Stimulated activated CD4-positive, alpha-beta T cell treated with anti-CD3 and anti-CD28 coated beads, TNF-alpha, amount 100 ng/mL, for 4 hours (primary cell): ENCODE results near the gene SLC2A4.
"Not testable (repeated sequence)": the region's sequence is repeated elsewhere in the genome, so short reads cannot be mapped to it uniquely, and the experiment has no call there.

Experiments used
- DNase-seq, 3 experiments: peaks; one replicate each; pipeline ENCODE4 v3.0.0-alpha.2; 2020; ENCODE audit warnings: low read depth in 3 of 3

The SLC2A4 gene

DNA sequence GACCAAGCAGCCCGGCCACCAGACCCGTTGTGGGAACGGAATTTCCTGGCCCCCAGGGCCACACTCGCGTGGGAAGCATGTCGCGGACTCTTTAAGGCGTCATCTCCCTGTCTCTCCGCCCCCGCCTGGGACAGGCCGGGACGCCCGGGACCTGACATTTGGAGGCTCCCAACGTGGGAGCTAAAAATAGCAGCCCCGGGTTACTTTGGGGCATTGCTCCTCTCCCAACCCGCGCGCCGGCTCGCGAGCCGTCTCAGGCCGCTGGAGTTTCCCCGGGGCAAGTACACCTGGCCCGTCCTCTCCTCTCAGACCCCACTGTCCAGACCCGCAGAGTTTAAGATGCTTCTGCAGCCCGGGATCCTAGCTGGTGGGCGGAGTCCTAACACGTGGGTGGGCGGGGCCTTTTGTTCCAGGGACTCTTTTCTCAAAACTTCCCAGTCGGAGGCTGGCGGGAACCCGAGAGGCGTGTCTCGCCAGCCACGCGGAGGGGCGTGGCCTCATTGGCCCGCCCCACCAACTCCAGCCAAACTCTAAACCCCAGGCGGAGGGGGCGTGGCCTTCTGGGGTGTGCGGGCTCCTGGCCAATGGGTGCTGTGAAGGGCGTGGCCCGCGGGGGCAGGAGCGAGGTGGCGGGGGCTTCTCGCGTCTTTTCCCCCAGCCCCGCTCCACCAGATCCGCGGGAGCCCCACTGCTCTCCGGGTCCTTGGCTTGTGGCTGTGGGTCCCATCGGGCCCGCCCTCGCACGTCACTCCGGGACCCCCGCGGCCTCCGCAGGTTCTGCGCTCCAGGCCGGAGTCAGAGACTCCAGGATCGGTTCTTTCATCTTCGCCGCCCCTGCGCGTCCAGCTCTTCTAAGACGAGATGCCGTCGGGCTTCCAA lies at the start of gene SLC2A4:
Gene SLC2A4 (plus strand): TSS at position 645 of the 879 bp plus-strand sequence. CDS start 217 bp downstream, at position 862.
- peak; percentile 81 to 85 (median 82) for DNase-seq

DNA sequence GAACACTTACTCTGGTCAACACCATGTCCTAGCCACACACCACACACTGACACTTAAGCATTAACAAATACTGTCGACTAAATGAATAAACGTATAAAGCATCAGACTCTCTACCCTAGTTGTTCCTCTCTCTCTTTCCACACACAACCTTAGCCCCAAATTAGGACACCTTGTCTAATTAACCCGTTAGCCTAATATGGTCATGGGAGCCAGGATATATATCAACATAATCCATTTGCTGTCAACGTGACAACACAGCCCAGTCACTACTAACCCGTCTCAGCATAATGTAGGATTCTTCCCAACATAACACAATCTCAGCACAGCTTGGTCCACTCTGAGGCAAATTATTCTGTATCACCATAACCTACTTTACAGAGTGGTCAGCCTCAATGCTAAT lies 49.4 kb upstream of the SLC2A4 start:
- DNase-seq: no peak

DNA sequence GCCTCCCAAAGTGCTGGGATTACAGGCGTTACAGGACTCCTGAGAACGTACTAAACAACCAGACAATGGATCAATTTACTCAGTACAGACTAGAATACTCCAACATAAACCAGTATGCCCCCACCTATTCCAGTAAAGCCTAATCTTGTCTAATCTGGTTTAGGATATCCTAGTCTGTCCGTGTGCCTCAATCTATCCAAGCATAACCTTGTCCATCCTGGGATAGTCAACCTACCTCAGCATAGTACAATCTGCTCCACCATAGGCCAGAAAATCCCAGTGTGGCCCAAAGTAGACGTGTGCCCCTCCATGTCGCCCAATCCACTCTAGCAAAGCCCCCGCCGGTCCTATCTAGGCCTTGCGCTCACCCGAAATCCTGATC lies 47.8 kb upstream of the SLC2A4 start:
- no peak for DNase-seq

DNA sequence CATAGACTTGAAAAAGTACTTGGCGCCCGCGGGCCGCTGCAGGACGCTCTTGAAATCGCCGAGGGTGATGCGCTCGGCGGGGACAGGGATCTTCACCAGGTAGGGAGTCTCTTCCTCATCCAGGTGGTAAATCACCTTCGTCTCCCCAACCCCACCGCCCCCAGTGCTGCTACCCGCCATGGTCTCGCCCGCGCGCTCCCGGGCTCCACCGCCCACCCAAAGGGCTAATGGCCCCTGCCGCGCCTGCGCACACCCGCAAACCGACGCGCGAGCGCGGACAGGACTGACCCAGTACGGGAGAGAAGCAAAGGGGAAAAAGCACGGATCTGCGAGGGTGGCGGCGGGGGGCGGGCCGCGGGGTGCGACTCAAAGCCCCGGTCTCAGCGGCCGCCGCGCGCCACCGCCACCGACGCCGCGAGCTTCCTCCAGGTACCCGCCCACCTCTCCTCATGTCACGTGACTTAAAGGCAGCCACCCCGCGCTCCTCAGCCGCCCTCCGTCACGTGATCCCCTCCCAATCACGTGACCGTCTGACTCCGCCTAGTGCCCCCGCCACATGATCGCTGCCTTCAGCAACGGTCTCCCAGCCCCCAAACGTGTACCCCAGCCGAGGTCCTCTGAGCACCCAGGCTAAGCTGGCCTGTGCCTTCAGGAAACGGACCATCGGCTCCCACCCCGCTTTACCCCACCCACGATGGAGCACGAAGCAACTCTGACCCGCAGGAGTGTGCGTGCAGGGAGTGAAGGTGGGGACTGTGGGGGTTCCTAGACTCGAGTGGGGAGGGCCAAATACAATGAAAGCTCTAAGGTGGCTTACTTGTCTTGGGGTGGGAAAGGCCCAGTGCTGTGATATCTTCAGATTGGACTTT lies 47.2 kb upstream of the SLC2A4 start, which contains the start of gene DVL2:
Gene DVL2 (minus strand): TSS at position 435 of the 869 bp plus-strand sequence. CDS start 255 bp downstream, at position 180.
- DNase-seq: peak; percentile 92

DNA sequence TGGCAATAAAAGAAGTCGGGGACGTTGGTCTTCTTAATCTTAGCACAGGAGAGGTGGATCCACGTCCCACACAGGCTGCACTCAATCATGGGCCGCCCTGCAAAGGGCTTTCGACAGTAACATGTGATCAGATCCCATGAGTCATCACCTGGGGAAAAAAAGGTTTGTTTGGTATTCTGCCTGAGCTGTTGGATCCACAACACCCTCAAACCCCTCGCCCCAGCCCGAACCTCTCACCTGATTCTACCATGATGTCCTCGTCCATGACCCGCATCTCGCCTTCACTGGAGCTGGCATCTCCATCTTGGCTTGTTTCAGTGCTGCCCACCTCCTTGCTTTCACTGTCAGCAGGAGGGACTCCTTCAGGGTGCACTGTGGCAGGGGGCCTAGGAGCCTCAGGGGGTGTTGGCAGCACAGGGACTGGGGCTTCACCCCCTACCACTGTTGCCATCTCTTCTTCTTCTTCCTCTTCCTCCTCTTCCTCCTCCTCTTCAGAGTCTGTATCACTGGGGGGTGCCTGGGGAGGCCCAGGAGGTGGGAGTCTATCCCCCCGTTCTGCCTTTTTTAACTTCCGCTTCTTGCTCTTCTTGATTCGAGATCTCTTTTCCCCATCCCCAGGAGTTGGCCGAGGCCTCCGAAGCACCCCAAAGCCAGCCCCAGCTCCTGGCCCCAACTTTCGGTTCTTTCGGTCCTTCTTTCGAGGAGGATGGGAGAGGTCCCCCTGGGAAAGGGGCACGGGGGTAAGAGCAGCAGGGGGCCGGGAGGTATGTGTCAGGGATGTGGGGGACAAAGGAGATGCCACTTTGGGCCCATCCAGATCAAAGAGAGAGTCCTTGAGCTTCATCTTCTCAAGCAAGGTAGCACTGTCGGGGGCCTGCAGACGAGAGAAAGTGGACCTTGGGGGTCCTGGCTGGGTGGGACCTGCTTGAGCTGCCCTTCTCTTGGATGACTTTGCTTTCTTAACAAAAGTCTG lies 45.5 kb upstream of the SLC2A4 start:
- no peak for DNase-seq

DNA sequence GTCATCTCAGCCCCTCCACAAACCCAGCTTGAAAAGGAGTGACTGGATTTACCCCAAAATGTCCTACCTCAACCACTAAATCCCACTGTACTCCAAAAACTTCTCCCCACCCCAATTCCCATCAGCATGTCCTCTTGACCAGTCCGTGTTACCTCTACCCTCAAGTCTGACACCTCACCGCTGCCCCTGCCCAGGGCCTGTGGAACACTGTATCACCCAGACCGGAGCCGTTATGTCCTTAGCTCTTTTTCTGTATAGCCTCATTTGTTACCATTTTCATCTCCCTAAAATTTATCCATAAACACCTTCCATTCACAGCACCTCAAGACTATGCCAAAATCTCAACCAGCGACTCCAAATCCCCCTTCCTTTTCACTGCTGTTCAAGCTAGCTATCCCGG lies 44.7 kb upstream of the SLC2A4 start:
- no peak for DNase-seq

DNA sequence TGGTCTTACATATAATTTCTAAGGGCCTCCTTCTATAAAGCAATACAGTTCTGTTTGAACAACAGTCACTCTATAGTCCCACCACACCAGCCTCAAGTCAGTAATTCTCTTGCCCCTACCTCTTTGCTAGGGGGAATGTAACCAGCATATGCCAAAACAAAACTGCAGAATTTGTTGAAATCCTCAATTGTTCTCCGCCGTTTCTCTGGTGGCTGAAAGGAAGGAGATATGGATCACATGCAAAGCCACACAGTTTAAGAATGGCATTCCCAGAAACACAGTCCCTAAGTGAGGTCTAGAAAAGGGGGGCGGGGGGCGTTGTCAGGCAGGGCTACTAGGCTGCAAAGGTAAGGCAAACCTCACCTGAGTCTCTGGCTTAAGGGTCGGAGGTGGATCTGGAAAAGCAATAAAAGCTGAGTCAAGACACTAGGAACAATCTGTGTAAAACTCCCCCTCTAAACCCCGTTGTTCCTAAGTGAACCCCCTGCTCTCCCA lies 44.2 kb upstream of the SLC2A4 start:
- DNase-seq: no peak

DNA sequence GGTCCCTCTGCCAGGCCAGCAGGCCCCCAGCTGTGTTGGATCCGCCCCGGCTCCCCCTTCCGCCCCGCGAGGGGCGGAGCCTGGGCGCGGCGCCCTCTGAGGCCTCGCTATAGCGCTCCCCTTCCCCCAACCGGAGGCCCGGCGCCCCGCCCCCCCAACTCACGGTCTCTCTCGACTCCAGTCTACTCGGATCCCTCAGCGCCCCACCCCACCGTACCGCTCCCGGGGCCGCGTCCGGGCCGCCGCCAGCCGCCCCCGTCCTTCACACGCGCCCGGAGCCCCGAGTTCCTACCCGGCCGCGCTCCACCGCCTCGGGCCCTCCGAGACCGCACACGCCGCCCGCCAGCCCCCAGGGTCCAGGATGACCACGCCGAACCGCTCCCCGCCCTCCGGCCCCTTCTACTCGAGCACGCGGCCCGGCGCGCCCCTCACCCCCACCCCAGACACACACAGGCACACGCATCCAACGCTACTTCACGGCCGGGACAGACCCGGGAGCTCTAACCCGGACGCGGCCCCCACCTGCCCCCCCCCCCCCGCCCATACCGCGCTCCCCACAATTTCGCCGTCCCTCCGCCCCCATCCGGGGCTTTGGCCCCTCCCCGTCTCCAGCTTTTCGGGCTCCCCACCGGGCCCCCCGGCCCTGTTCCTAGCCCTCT lies 43.6 kb upstream of the SLC2A4 start:
- peak; percentile 79 to 84 (median 79) for DNase-seq

DNA sequence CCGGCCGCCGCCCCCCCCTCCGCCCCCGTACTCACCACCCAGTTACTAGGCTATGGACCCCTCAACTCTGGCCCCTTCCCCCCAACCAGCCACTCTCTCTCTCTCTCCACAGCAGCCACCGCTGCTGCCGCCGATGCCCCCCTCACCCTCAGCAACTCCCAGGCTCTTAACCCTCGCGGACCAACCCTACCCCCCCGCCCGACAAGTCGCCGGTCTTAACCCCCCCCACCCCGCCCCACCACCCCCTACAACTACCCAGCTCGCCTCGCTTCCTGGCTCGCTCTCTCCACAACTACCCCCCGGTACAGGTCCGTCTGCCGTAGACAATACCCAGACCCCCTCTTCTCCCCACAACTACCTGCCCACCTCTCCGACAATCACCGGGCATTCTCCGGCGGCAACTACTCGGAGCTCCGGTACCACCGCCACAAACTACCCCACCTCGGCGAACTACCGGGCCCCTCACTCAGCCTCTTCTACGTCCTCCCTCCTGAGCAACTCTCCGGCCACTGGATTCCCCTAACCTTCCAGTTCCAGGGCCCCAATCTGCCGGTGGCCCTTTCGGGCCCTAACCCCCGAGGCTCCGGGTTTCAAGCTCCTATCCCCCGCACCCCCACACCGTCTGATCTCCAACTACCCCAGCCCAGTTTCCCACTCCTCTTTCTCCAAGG lies 43.0 kb upstream of the SLC2A4 start:
- DNase-seq: no peak

DNA sequence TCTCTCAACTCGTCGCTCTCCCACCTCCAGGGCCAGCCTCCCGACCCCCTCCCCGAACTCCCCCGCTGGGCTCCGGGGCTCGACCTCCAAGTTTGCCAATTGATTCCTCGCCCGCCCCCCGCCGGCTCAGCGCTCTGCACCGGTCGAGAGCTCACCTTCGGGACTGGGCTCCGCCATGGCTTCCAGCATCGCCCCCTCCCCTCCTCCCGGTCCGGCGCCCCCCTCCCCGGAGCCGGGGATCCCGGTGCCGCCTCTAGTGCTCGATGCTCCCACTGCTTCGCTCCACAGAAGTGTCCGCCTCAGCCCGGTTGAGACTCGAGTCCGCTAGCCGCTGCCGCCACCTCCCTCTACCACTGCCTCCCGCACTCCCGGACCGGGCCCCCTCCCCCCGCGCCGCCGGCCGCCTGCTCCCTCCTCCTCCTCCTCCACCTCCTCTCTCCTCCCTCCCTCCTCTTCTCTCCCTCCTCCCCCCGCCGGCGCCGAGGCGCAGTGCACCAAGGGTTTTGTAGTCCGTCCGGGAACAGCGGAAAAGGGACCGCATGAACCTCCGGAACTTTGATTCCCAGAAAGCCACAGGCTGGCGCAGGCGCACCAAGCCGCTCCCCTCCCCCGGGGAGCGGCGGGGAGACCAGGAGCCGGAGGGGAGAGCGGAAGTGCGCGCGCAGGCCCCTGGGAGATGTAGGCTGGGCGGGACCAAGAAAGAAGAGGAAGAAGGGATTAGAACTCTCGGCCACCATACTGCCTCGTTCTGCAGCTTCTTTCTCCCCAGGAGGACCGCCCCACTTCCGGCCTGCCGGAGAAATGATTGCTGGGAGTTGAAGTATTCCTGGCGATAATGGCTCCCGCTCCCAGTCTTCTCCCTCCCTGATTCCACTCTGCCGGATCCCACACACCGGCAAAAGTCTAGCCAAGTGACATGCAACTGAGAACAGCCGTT lies 42.2 kb upstream of the SLC2A4 start, which contains the start of gene PHF23:
Gene PHF23 (minus strand): TSS at position 367 of the 937 bp plus-strand sequence. CDS start 178 bp downstream, at position 189.
- DNase-seq: peak; percentile 91 to 98 (median 96)

DNA sequence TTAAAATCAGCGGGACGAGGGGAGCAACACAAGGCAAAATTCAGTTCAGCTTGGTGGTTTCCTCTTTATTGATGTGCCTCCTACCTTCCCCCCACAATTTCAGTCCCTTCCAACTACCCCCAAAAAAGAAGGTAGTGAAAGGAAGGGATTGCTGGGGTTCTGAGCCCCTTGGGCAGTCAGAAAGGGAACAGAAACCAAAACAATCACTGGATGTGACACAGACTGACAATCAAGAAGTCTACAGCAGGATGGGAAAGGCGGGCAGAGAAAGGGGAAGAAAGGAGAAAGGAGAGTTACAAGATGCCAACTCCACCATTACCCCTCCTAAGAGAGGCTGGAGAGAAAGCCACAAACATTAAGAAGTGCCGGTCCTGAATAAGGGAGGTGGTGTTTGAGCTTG lies 41.1 kb upstream of the SLC2A4 start:
- no peak for DNase-seq

DNA sequence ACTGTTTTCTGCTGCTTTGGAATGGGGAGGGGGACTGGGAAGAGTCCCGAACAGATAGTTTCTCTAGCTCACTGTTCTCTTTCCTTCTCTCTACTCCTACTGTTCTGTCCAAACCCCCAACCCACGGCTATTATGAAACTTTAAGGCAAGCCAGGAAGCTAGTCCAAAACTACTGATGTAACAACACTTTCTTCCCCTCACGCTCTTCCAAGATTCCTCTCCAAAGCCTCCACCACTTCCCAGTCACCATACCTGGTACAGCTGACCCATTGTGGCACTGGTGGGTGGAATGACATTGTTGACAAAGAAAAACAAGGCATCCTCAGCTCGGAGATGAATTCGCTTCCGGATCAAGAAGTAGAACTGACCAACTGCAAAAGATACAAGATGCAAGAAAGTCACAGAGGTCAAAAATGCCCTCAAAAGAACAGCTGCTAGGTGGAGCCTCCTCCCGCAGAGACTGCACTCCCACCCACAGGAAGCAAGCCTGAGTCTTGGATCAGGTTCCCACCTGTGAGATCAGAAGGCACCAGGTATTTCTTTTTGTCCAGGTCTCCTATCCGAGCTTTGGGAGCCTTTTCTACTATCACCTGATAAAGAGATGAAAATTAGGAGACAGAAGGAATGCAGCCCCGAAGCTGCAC lies 40.3 kb upstream of the SLC2A4 start:
- DNase-seq: no peak

DNA sequence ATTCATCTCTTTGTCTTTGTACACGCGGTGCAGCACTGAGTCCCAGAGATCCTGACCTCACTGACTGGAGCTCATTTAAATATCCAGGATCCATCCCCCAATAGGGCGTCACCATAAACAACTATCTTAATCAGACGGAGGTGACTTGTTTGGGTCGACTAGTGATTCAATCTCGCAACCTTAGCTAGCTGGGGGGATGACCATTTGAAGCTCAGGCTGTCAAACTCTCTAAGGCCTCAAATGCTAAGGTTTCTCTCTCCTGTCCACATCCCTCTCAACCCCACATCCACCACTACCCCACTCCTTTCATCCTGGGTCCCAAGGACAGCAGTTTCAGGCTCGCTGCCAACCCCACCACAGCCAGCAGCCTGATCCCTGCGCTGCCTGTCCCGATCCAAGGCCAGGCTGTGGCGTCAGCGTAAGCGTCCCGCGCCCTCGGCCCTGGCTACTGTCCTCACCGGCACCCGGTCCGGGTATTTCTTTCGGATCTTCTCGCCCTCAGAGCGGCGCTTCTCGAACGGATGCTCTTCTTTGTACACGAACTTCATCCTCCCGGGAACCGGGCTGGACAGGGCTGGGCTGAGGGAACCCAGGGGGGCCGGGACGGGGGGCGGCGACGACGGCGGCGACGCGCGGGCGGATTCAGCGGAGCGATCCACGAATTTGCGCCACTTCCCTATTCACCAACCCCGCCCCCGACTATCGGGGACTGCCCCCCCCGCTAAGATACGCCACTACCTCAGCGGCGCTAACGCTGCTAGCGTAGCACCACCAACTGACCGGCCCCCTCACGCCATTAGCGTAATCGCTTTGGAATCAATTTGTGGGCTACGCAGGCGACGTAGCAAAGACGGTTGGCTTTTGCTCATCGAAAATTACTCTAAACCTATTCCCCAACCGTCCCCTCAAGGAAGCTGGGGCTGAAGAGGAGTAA lies 39.5 kb upstream of the SLC2A4 start, which contains the start of gene GABARAP:
Gene GABARAP (minus strand): TSS at position 667 of the 934 bp plus-strand sequence. CDS start 119 bp downstream, at position 548.
- DNase-seq: peak; percentile 89 to 94 (median 92)

DNA sequence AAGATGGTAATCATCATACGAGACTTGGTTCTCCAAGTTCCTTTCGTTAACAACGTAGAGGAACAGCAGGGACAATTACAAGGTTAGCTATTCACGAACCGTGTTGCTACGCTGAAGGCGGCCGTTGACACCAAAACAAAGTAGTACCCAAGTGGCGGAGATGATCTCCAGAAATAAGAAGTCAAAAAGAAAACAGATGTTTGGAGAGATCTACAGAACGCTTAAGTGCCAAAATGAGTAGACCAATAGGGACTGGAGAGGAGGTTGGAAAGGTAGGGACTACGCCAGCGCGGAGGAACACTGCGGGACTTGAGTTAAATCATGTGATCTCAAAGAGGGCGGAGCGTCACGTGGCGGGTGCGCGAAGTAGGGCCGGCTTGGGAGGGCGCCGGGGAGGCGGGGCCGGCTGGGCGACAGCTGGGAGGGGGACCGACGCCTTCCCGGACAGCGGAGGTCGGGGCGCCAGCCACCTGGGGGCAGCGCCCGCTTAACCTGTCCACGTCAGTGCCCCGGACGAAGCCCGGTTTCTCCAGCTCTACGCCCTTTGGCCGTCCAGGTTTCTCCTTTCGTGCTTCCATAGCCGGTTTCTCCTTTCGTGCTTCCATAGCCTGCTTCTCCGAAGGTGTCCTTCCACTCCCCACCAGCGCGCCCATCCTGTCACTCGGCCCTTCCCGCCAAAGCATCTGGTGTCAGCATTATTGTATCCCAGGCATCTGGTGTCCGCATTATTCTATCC lies 38.6 kb upstream of the SLC2A4 start:
- DNase-seq: peak; percentile 84 to 86 (median 84)

DNA sequence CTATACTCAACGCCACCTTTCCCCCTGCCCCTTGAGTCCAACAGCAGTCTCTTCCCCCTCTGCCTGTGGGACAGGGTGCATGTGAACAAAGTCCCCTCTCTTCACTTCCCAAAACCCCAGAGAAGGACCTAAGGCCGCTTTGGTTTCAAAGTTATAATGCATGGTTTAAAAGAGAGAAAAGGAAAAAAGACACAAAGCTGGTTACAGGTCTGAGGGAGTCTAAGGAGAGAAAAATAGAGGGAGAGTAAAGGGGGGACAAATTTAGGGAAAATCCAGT lies 38.1 kb upstream of the SLC2A4 start:
- DNase-seq: no peak

DNA sequence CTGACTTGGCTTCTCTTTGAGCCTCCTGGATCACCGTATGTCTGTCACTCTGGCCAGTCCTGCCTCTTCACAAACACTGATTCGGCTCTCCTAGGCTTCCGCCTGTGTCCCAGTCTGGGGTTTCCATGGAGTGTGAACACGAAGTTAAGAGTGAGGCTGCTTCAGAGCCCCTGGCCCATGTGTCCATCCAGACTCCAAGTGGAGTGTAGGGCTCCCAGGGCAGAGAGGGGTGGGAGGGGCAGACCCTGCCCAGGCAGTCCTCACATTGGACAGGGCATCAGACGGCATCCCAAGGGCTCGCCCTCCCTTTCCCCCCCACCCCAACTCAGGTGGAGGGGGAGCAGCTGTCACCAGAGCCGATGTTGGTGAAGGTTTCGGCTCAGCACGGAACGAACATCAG lies 37.7 kb upstream of the SLC2A4 start:
- DNase-seq: not testable (repeated sequence)
